SK-N-SH (cell line): ENCODE measurements around the gene SETD1A. TPM values are rescaled to one million over a fixed set of nuclear protein-coding genes. Genes with fewer than 3 reads are reported as not detected.

ENCODE experiments used
- CTCF ChIA-PET: fragments of 300-600, 350-600 bp; formaldehyde crosslinking; extraction: SDS; loops from one replicate; lab custom pipeline; 2021; lab: Yijun Ruan, JAX
- POLR2A ChIA-PET: fragments of 350-600 bp; sonication (Branson Sonifier 250); formaldehyde crosslinking; extraction: SDS; loops from one replicate; lab custom pipeline; 2020; ENCODE audit warnings: antibody characterized with exemption, inconsistent platforms; lab: Yijun Ruan, JAX
- DNase-seq: peaks from one replicate; pipeline ENCODE4 v3.0.0; 2012
- H2AFZ ChIP-seq: fragments of 200-600 bp; sonication (generic); 2 replicates; pipeline ENCODE4 v1.8.1; 2016; ENCODE audit warnings: antibody characterized with exemption, mild to moderate bottlenecking, low read depth
- H3F3A ChIP-seq: fragments of 200-600 bp; sonication (generic); replicated peaks from 2 replicates; pipeline ENCODE3; 2016; ENCODE audit warnings: antibody characterized with exemption, mild to moderate bottlenecking; ENCODE audit not compliant: insufficient read depth
- H3K27ac ChIP-seq, 2 experiments: fragments of 200-500 bp in 1 of 2; fragments of 200-600 bp in 1 of 2; sonication (Bioruptor generic) in 1 of 2; sonication (generic), shearing (Covaris generic) in 1 of 2; 2 replicates each; pipeline versions ENCODE4 v1.5.1 to v1.6.1; 2014 to 2016; ENCODE audit warnings: low read depth in 2 of 2, inconsistent platforms in 1 of 2, low read length in 1 of 2, mild to moderate bottlenecking in 1 of 2, mixed read lengths in 1 of 2
- H3K27me3 ChIP-seq: fragments of 200-600 bp; sonication (generic), shearing (Covaris generic); 2 replicates; pipeline ENCODE4 v1.6.1; 2016; ENCODE audit warnings: mixed run types; ENCODE audit not compliant: insufficient read depth
- H3K36me3 ChIP-seq, 2 experiments: fragments of 200-500 bp in 1 of 2; fragments of 200-600 bp in 1 of 2; sonication (Bioruptor generic) in 1 of 2; sonication (generic) in 1 of 2; replicated peaks in 1 of 2; 2 replicates each; pipeline versions ENCODE3 to v1.5.1; 2014 to 2016; ENCODE audit warnings: low read length in 1 of 2, mild to moderate bottlenecking in 1 of 2; ENCODE audit not compliant: insufficient read depth in 2 of 2, control insufficient read depth in 1 of 2
- H3K4me1 ChIP-seq, 2 experiments: fragments of 200-500 bp in 1 of 2; fragments of 200-600 bp in 1 of 2; sonication (Bioruptor generic) in 1 of 2; sonication (generic), shearing (Covaris generic) in 1 of 2; 2 replicates each; pipeline versions ENCODE4 v1.5.1 to v1.6.1; 2014 to 2016; ENCODE audit warnings: low read depth in 1 of 2, low read length in 1 of 2, mixed run types in 1 of 2; ENCODE audit not compliant: insufficient read depth in 2 of 2, control insufficient read depth in 1 of 2
- H3K4me2 ChIP-seq: fragments of 200-600 bp; sonication (generic), shearing (Covaris generic); 2 replicates; pipeline ENCODE4 v1.6.1; 2017; ENCODE audit warnings: mixed run types
- H3K4me3 ChIP-seq, 2 experiments: fragments of 200-500 bp in 1 of 2; fragments of 200-600 bp in 1 of 2; sonication (Bioruptor generic) in 1 of 2; sonication (generic), shearing (Covaris generic) in 1 of 2; 2 replicates each; pipeline versions ENCODE4 v1.5.1 to v1.8.1; 2014 to 2016; ENCODE audit warnings: low read depth in 2 of 2, inconsistent platforms in 1 of 2, low read length in 1 of 2, mild to moderate bottlenecking in 1 of 2, mixed read lengths in 1 of 2, moderate library complexity in 1 of 2
- H3K79me2 ChIP-seq: fragments of 200-600 bp; sonication (generic); 2 replicates; pipeline ENCODE4 v1.8.1; 2017; ENCODE audit warnings: mild to moderate bottlenecking; ENCODE audit not compliant: insufficient read depth
- H3K9ac ChIP-seq: fragments of 200-600 bp; sonication (generic); 2 replicates; pipeline ENCODE4 v1.6.1; 2017; ENCODE audit warnings: mixed run types
- H3K9me2 ChIP-seq: fragments of 200-600 bp; sonication (generic); 2 replicates; pipeline ENCODE4 v1.6.1; 2017; ENCODE audit warnings: mixed run types
- H3K9me3 ChIP-seq: fragments of 200-600 bp; sonication (generic); 2 replicates; pipeline ENCODE4 v1.6.1; 2017; ENCODE audit warnings: mixed run types, mild to moderate bottlenecking, moderate library complexity
- H4K20me1 ChIP-seq: fragments of 200-600 bp; sonication (generic); 2 replicates; pipeline ENCODE4 v1.6.1; 2017; ENCODE audit warnings: mild to moderate bottlenecking, mixed run types; ENCODE audit not compliant: insufficient read depth
- CHD2 ChIP-seq: fragments of 150-350 bp; IDR thresholded peaks from 2 replicates; pipeline ENCODE4 v1.6.1; 2018; ENCODE audit warnings: low read length; ENCODE audit not compliant: partially characterized antibody
- CTCF ChIP-seq: fragments of 200-600 bp; sonication (generic); IDR thresholded peaks from 2 replicates; pipeline ENCODE4 v1.6.1; 2017; ENCODE audit warnings: antibody characterized with exemption, mild to moderate bottlenecking, moderate library complexity
- ELF1 ChIP-seq: IDR thresholded peaks from 2 replicates; pipeline ENCODE4 v1.4.0; 2012
- FOSL2 ChIP-seq: IDR thresholded peaks from 2 replicates; pipeline ENCODE4 v1.4.0; 2012; ENCODE audit warnings: low read depth, mild to moderate bottlenecking, moderate library complexity, borderline replicate concordance
- FOXJ3 ChIP-seq: sonication (generic); formaldehyde crosslinking; IDR thresholded peaks from 2 replicates; pipeline ENCODE4 v1.5.1; 2020; ENCODE audit warnings: mild to moderate bottlenecking, missing genetic modification reagents
- FOXM1 ChIP-seq: IDR thresholded peaks from 2 replicates; pipeline ENCODE4 v1.4.0; 2012; ENCODE audit warnings: low read depth, mild to moderate bottlenecking
- GATA2 ChIP-seq: sonication (generic); formaldehyde crosslinking; IDR thresholded peaks from 2 replicates; pipeline ENCODE4 v1.5.0; 2020; ENCODE audit warnings: mild to moderate bottlenecking, missing genetic modification reagents
- JUND ChIP-seq: IDR thresholded peaks from 2 replicates; pipeline ENCODE4 v1.4.0; 2012
- MAX ChIP-seq: IDR thresholded peaks from 2 replicates; pipeline ENCODE4 v1.4.0; 2012; ENCODE audit warnings: low read depth
- MEF2A ChIP-seq: IDR thresholded peaks from 2 replicates; pipeline ENCODE4 v1.4.0; 2012; ENCODE audit warnings: low read depth, borderline replicate concordance
- MXI1 ChIP-seq: IDR thresholded peaks from 2 replicates; pipeline ENCODE4 v1.6.1; 2012; ENCODE audit warnings: mild to moderate bottlenecking, low read depth, low read length, improper control_type of control experiment
- NFIC ChIP-seq: IDR thresholded peaks from 2 replicates; pipeline ENCODE4 v1.4.0; 2012; ENCODE audit warnings: borderline replicate concordance
- PBX3 ChIP-seq: IDR thresholded peaks from 2 replicates; pipeline ENCODE4; 2012
- POLR2AphosphoS5 ChIP-seq: IDR thresholded peaks from 2 replicates; pipeline ENCODE4 v1.6.1; 2012; ENCODE audit warnings: low read depth, low read length
- RAD21 ChIP-seq: IDR thresholded peaks from 2 replicates; pipeline ENCODE4 v1.6.1; 2012; ENCODE audit warnings: mild to moderate bottlenecking, low read length
- RCOR1 ChIP-seq: fragments of 150-350 bp; IDR thresholded peaks from 2 replicates; pipeline ENCODE4 v1.6.1; 2017; ENCODE audit warnings: antibody characterized with exemption, low read length
- REST ChIP-seq: IDR thresholded peaks from 2 replicates; pipeline ENCODE4 v1.6.1; 2012; ENCODE audit warnings: mild to moderate bottlenecking, low read depth, low read length, moderate library complexity
- RXRA ChIP-seq: IDR thresholded peaks from 2 replicates; pipeline ENCODE4 v1.4.0; 2012; ENCODE audit warnings: low read depth, mild to moderate bottlenecking, borderline replicate concordance
- SMC3 ChIP-seq: IDR thresholded peaks from 2 replicates; pipeline ENCODE4 v1.6.1; 2012; ENCODE audit warnings: low read depth, low read length, improper control_type of control experiment
- TAF1 ChIP-seq: IDR thresholded peaks from 2 replicates; pipeline ENCODE4 v1.6.1; 2012; ENCODE audit warnings: low read depth, mild to moderate bottlenecking, low read length, moderate library complexity, borderline replicate concordance
- TCF12 ChIP-seq: IDR thresholded peaks from 2 replicates; pipeline ENCODE4 v1.4.0; 2012
- TEAD4 ChIP-seq: IDR thresholded peaks from 2 replicates; pipeline ENCODE4 v1.4.0; 2012; ENCODE audit warnings: mild to moderate bottlenecking, borderline replicate concordance; ENCODE audit not compliant: insufficient read depth
- USF2 ChIP-seq: fragments of 150-350 bp; IDR thresholded peaks from 2 replicates; pipeline ENCODE4 v1.6.1; 2017; ENCODE audit warnings: antibody characterized with exemption, low read length, low read depth, borderline replicate concordance
- YY1 ChIP-seq: IDR thresholded peaks from 2 replicates; pipeline ENCODE4 v1.4.0; 2012; ENCODE audit warnings: low read depth, mild to moderate bottlenecking
- WGBS: methylation state at CpG from one replicate; pipeline ENCODE4 v1.1.6; 2017; ENCODE audit warnings: low lambda C conversion rate; 5-methylcytosine and 5-hydroxymethylcytosine counted together
- polyA plus RNA-seq, 3 experiments: library from polyadenylated mRNA; depleted of rRNA; stranded (reverse); fragments of >200 nt; gene quantifications; 2 replicates each; pipeline ENCODE4 v1.2.3, GENCODE V29; 2012

SETD1A gene
- polyA plus RNA-seq, 1 of the 3 experiments (the other 2 are of a cell fraction), result 6.8 TPM

GRCh38 chr16:30922420-30922959 lies 35.1 kb upstream of the SETD1A start (continued):
- TF ChIP-seq USF2 (no peak), RAD21 (no peak), MXI1 (no peak), RXRA (no peak), MEF2A (no peak), FOSL2 (no peak), MAX (peak; percentile 55; the same call in 1 of the 2 replicates), SMC3 (no peak), ELF1 (peak; percentile 86), TAF1 (no peak; the same call in 1 of the 2 replicates), JUND (no peak), CTCF (no peak)

GRCh38 chr16:30922960-30923535 lies 34.5 kb upstream of the SETD1A start:
- peaks cover 3 to 18% of the 10 kb centered on the region in 2 experiments for H3K36me3 ChIP-seq
- peak; percentile 90 for DNase-seq
- no peaks in the 10 kb centered on the region for H4K20me1 ChIP-seq
- H3K4me3 ChIP-seq, result peak overlapping the region; percentile 80 to 88
- H3K9ac ChIP-seq, result peak overlapping the region; percentile 91
- H3K27ac ChIP-seq, result peak overlapping the region; percentile 90 to 97
- H3K79me2 ChIP-seq, result peaks cover 14% of the 10 kb centered on the region
- no peaks in the 10 kb centered on the region for H3K9me2 ChIP-seq
- peaks cover 12% of the 10 kb centered on the region for H3F3A ChIP-seq
- ChIA-PET CTCF (interaction anchor here (1.1 to 1.2 kb wide), 2 partner anchors 12 to 19 kb away, joined by 3 to 5 read pairs; no protein-coding TSS in a partner anchor), POLR2A (interaction anchor here (0.7 to 1.0 kb wide), 2 partner anchors 27 to 48 kb away, joined by 3 to 4 read pairs; no protein-coding TSS in a partner anchor)
- peaks cover 0 to 23% of the 10 kb centered on the region in 2 experiments; a peak in 1 of 4 replicates for H3K4me1 ChIP-seq
- peak overlapping the region; percentile 97 for H3K4me2 ChIP-seq
- H3K9me3 ChIP-seq, result no peaks in the 10 kb centered on the region
- WGBS, result under 1% methylated on average over 22 of the region's 33 CpGs
- H3K27me3 ChIP-seq, result no peaks in the 10 kb centered on the region
- H2AFZ ChIP-seq, result peak overlapping the region; percentile 78; the same call in 1 of the 2 replicates
- TF ChIP-seq SMC3, result no peak
- TF ChIP-seq PBX3, result no peak
- no peak for TF ChIP-seq REST
- no peak for TF ChIP-seq GATA2 (CRISPR knock-in tag)
- TF ChIP-seq RXRA, result no peak
- peak; percentile 34; the same call in 1 of the 2 replicates for TF ChIP-seq TCF12
- TF ChIP-seq FOSL2, result no peak
- TF ChIP-seq POLR2AphosphoS5, result peak; percentile 28
- peak; percentile 79 for TF ChIP-seq CHD2
- TF ChIP-seq RCOR1, result no peak
- TF ChIP-seq FOXM1, result no peak
- no peak for TF ChIP-seq TEAD4
- peak; percentile 36; the same call in 1 of the 2 replicates for TF ChIP-seq FOXJ3
- peak; percentile 93 for TF ChIP-seq YY1
- peak; percentile 67 for TF ChIP-seq ELF1
- TF ChIP-seq RAD21, result no peak
- no peak for TF ChIP-seq NFIC
